ENCODE results near the gene STK24. TPM values are rescaled to one million over a fixed set of nuclear protein-coding genes. Genes with fewer than 3 reads are reported as not detected.

STK24 gene
- polyA plus RNA-seq, 3 donors, result 14.2 to 59.8 (median 28.9) TPM

- Histone ChIP-seq H3K27me3 (ENCODE audit: control insufficient read depth in 2 of 2, insufficient read depth in 2 of 2, low read length in 2 of 2) (no peaks in the 10 kb centered on the region), H3K4me3 (replicated peaks in 1 of 3; ENCODE audit: low read depth in 2 of 3, low read length in 3 of 3) (no peak overlapping the region), H3K36me3 (replicated peaks in 1 of 2; ENCODE audit: control insufficient read depth in 1 of 2, insufficient read depth in 2 of 2, low read length in 2 of 2) (no peaks in the 10 kb centered on the region), H3K4me2 (replicated peaks; ENCODE audit: extremely low read depth, low read length, poor library complexity, severe bottlenecking) (no peak overlapping the region), H3K27ac (ENCODE audit: low read depth in 1 of 2, low read length in 2 of 2) (no peak overlapping the region), H3K79me2 (ENCODE audit: insufficient read depth, low read length) (no peaks in the 10 kb centered on the region), H3K9me3 (replicated peaks in 1 of 2; ENCODE audit: control insufficient read depth in 1 of 2, insufficient read depth in 1 of 2, low read length in 2 of 2) (no peaks in the 10 kb centered on the region), H3K4me1 (ENCODE audit: control insufficient read depth in 1 of 2, insufficient read depth in 2 of 2, low read length in 2 of 2) (peaks cover 16 to 19% of the 10 kb centered on the region in 2 donors), H4K20me1 (ENCODE audit: insufficient read depth, low read length) (no peaks in the 10 kb centered on the region), H3K9ac (ENCODE audit: insufficient read depth, low read length, poor library complexity, severe bottlenecking) (no peak overlapping the region), H2AFZ (ENCODE audit: insufficient read depth, low read depth, low read length, poor library complexity, severe bottlenecking) (no peak overlapping the region)
- peaks cover 0 to 3% (median 0%) of the 10 kb centered on the region in 7 donors for H3K9me3 Mint-ChIP-seq
- H3K27ac Mint-ChIP-seq, result no peak overlapping the region
- TF ChIP-seq, protein P1, sequence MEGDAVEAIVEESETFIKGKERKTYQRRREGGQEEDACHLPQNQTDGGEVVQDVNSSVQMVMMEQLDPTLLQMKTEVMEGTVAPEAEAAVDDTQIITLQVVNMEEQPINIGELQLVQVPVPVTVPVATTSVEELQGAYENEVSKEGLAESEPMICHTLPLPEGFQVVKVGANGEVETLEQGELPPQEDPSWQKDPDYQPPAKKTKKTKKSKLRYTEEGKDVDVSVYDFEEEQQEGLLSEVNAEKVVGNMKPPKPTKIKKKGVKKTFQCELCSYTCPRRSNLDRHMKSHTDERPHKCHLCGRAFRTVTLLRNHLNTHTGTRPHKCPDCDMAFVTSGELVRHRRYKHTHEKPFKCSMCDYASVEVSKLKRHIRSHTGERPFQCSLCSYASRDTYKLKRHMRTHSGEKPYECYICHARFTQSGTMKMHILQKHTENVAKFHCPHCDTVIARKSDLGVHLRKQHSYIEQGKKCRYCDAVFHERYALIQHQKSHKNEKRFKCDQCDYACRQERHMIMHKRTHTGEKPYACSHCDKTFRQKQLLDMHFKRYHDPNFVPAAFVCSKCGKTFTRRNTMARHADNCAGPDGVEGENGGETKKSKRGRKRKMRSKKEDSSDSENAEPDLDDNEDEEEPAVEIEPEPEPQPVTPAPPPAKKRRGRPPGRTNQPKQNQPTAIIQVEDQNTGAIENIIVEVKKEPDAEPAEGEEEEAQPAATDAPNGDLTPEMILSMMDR (IDR thresholded peaks at IDR 0.05), result no peak
- WGBS (ENCODE audit: insufficient coverage), result 85% methylated on average over 2 of the region's 4 CpGs
- H3K36me3 Mint-ChIP-seq, result peaks cover 1 to 5% of the 10 kb centered on the region in 2 donors
- DNase-seq, result no peak
- intact Hi-C loops (cut with micrococcal nuclease), result no loop called here
- H3K4me3 Mint-ChIP-seq, result no peak overlapping the region
- peaks cover 1 to 2% (median 2%) of the 10 kb centered on the region in 3 donors for H3K27me3 Mint-ChIP-seq (ENCODE audit: low read depth in 3 of 3)
- peaks cover 19% of the 10 kb centered on the region for H3K4me1 Mint-ChIP-seq
Observed at GRCh38 chr13:98584668-98585397, 7.9 kb upstream of the STK24 start.

DNA sequence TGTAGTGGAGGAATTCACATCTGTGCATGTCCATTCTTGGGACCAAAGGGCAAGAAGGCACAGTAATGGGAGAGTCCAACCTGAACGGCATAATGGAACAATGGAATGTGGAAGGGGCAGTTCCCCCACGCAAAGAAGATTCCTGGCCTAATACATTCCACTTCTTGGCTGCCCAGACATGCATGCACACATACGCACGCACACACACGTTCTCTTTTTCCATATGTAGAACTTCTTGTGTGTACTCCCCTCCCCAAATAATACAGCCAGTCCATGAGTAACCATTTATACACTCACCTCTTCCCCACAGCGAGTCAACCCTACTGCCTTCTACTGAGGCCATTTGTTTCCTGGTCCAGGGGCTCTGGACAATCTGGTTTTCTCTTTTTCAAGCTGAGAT, 6.0 kb upstream of the STK24 start:
- no peak overlapping the region for H3K4me2 ChIP-seq (replicated peaks; ENCODE audit: extremely low read depth, low read length, poor library complexity, severe bottlenecking)
- no peaks in the 10 kb centered on the region for H4K20me1 ChIP-seq (ENCODE audit: insufficient read depth, low read length)
- H3K36me3 ChIP-seq (replicated peaks in 1 of 2; ENCODE audit: control insufficient read depth in 1 of 2, insufficient read depth in 2 of 2, low read length in 2 of 2), result no peaks in the 10 kb centered on the region
- 96% methylated on average over 4 of the region's 6 CpGs for WGBS (ENCODE audit: insufficient coverage)
- H3K79me2 ChIP-seq (ENCODE audit: insufficient read depth, low read length), result peaks cover 5% of the 10 kb centered on the region
- peaks cover 20 to 25% of the 10 kb centered on the region in 2 donors for H3K4me1 ChIP-seq (ENCODE audit: control insufficient read depth in 1 of 2, insufficient read depth in 2 of 2, low read length in 2 of 2)
- no peak overlapping the region for H3K27ac ChIP-seq (ENCODE audit: low read depth in 1 of 2, low read length in 2 of 2)
- H3K9me3 ChIP-seq (replicated peaks in 1 of 2; ENCODE audit: control insufficient read depth in 1 of 2, insufficient read depth in 1 of 2, low read length in 2 of 2), result no peaks in the 10 kb centered on the region
- Mint-ChIP-seq H3K36me3 (peaks cover 3 to 6% of the 10 kb centered on the region in 2 donors), H3K4me1 (peaks cover 26% of the 10 kb centered on the region), H3K9me3 (peaks cover 0 to 3% (median 0%) of the 10 kb centered on the region in 7 donors), H3K27ac (no peak overlapping the region), H3K4me3 (no peak overlapping the region), H3K27me3 (ENCODE audit: low read depth in 3 of 3) (peaks cover 0 to 2% (median 1%) of the 10 kb centered on the region in 3 donors)
- no peaks in the 10 kb centered on the region for H3K27me3 ChIP-seq (ENCODE audit: control insufficient read depth in 2 of 2, insufficient read depth in 2 of 2, low read length in 2 of 2)
- H2AFZ ChIP-seq (ENCODE audit: insufficient read depth, low read depth, low read length, poor library complexity, severe bottlenecking), result no peak overlapping the region
- intact Hi-C loops (cut with micrococcal nuclease), result no loop called here
- DNase-seq, result no peak
- no peak overlapping the region for H3K9ac ChIP-seq (ENCODE audit: insufficient read depth, low read length, poor library complexity, severe bottlenecking)
- no peak overlapping the region for H3K4me3 ChIP-seq (replicated peaks in 1 of 3; ENCODE audit: low read depth in 2 of 3, low read length in 3 of 3)
- TF ChIP-seq, protein P1 (IDR thresholded peaks at IDR 0.05), result no peak
